Naive thymus-derived CD4-positive, alpha-beta T cell (primary cell): ENCODE measurements around the gene BORCS6. TPM values are rescaled to one million over a fixed set of nuclear protein-coding genes. Genes with fewer than 3 reads are reported as not detected.

Source experiments
- ATAC-seq: fragments of 150-1000 bp; cut with Tn5 transposase; 2 replicates; pipeline ENCODE4 v1.10.0; 2021; ENCODE audit warnings: mild to moderate bottlenecking, moderate library complexity
- CTCF ChIA-PET: fragments of 350-600 bp; sonication (Branson Sonifier 250); formaldehyde crosslinking; loops from one replicate; lab custom pipeline; 2021; ENCODE audit warnings: antibody characterized with exemption; lab: Charles Lee
- POLR2A ChIA-PET: fragments of 350-600 bp; sonication (Branson Sonifier 250); formaldehyde crosslinking; loops from one replicate; lab custom pipeline; 2021; ENCODE audit warnings: antibody characterized with exemption, inconsistent platforms; lab: Charles Lee
- DNase-seq, 9 donors: peaks; one replicate each; pipeline versions ENCODE4 v3.0.0 to v3.0.0-alpha.2; 2020 to 2022; ENCODE audit warnings: mixed read lengths in 1 of 9
- H3K27ac ChIP-seq: one replicate; pipeline ENCODE4 v1.7.0; 2013; ENCODE audit warnings: mild to moderate bottlenecking, low read depth, low read length, moderate library complexity
- H3K27me3 ChIP-seq, 2 donors: one replicate each; pipeline ENCODE4 v1.7.0; 2013; ENCODE audit warnings: low read length in 2 of 2, mild to moderate bottlenecking in 2 of 2, moderate library complexity in 2 of 2; ENCODE audit not compliant: control insufficient read depth in 2 of 2, insufficient read depth in 2 of 2
- H3K36me3 ChIP-seq, 3 experiments: 1 replicate in 2 of 3; 2 replicates in 1 of 3; pipeline ENCODE4 v1.7.0; 2013; ENCODE audit warnings: low read length in 3 of 3, mild to moderate bottlenecking in 3 of 3, moderate library complexity in 1 of 3; ENCODE audit not compliant: insufficient read depth in 3 of 3, control insufficient read depth in 2 of 3
- H3K4me1 ChIP-seq, 2 donors: one replicate each; pipeline ENCODE4 v1.7.0; 2013; ENCODE audit warnings: low read length in 2 of 2, mild to moderate bottlenecking in 2 of 2, moderate library complexity in 1 of 2; ENCODE audit not compliant: control insufficient read depth in 2 of 2, insufficient read depth in 2 of 2
- H3K4me3 ChIP-seq: 2 replicates; pipeline ENCODE4 v1.7.0; 2013; ENCODE audit warnings: mild to moderate bottlenecking, low read length
- H3K9me3 ChIP-seq, 3 experiments: 1 replicate in 2 of 3; 2 replicates in 1 of 3; pipeline ENCODE4 v1.7.0; 2013; ENCODE audit warnings: low read length in 3 of 3; ENCODE audit not compliant: control insufficient read depth in 2 of 3
- H3K27ac Mint-ChIP-seq, 9 donors: one replicate each; pipeline ENCODE4 v1.8.0; 2020 to 2022; ENCODE audit warnings: mixed read lengths in 9 of 9, mild to moderate bottlenecking in 8 of 9, moderate library complexity in 5 of 9, inconsistent platforms in 2 of 9
- H3K27me3 Mint-ChIP-seq, 5 donors: one replicate each; pipeline ENCODE4 v1.8.0; 2021 to 2022; ENCODE audit warnings: mixed read lengths in 5 of 5, mild to moderate bottlenecking in 1 of 5
- H3K36me3 Mint-ChIP-seq, 5 donors: one replicate each; pipeline ENCODE4 v1.8.0; 2020 to 2022; ENCODE audit warnings: mixed read lengths in 5 of 5, mild to moderate bottlenecking in 3 of 5, inconsistent platforms in 1 of 5
- H3K4me1 Mint-ChIP-seq, 7 donors: one replicate each; pipeline ENCODE4 v1.8.0; 2020 to 2022; ENCODE audit warnings: mixed read lengths in 7 of 7, mild to moderate bottlenecking in 3 of 7, inconsistent platforms in 1 of 7
- H3K4me3 Mint-ChIP-seq, 10 donors: one replicate each; pipeline ENCODE4 v1.8.0; 2020 to 2022; ENCODE audit warnings: mild to moderate bottlenecking in 10 of 10, mixed read lengths in 10 of 10, moderate library complexity in 6 of 10, inconsistent platforms in 2 of 10
- H3K9me3 Mint-ChIP-seq, 11 donors: one replicate each; pipeline ENCODE4 v1.8.0; 2020 to 2022; ENCODE audit warnings: mixed read lengths in 11 of 11, mild to moderate bottlenecking in 4 of 11, inconsistent platforms in 1 of 11, moderate library complexity in 1 of 11
- intact Hi-C, 2 donors: fragments of 100-400 bp; cut with micrococcal nuclease; formaldehyde crosslinking; loops; one replicate each; pipeline ENCODE4 v1.15.1; 2023
- polyA plus RNA-seq, 2 donors: library from polyadenylated mRNA; unstranded; fragments of 300-500 nt; fragmentation: Illumina TruSeq; gene quantifications; one replicate each; pipeline ENCODE4 v1.2.3, GENCODE V29; 2021
- total RNA-seq, 6 experiments: library from RNA in 5 of 6; stranded (reverse) in 5 of 6; gene quantifications; 1 replicate in 5 of 6; 2 replicates in 1 of 6; pipeline ENCODE4 v1.2.3 and lab custom pipeline; 2021 to 2026

Gene BORCS6
- total and polyA plus RNA-seq, 7 experiments from 2014 or later: 5.4 to 23.7 (median 15.8) TPM

- Mint-ChIP-seq H3K4me1 (peaks cover 23 to 71% (median 60%) of the 10 kb centered on the region in 7 donors), H3K36me3 (peaks cover 0 to 14% (median 10%) of the 10 kb centered on the region in 5 donors)
Measured at GRCh38 chr17:8155231-8155995, 34.6 kb downstream of the BORCS6 start.

GRCh38 chr17:8154608-8155155, 35.3 kb downstream of the BORCS6 start:
- intact Hi-C loops: loop anchor here (5.0 to 10.0 kb wide), 6 partner anchors 93 to 920 kb away; partner anchors contain the start of genes CD68 (in 1 of the 2), CTC1 (in 1 of the 2), CYB5D1 (in 1 of the 2) and DVL2 (in 1 of the 2)
- no peak overlapping the region for H3K4me3 Mint-ChIP-seq
- Histone ChIP-seq H3K27me3 (no peaks in the 10 kb centered on the region), H3K36me3 (peaks cover 8 to 20% (median 11%) of the 10 kb centered on the region in 3 experiments), H3K27ac (peak overlapping the region; percentile 95), H3K9me3 (no peaks in the 10 kb centered on the region), H3K4me3 (peak overlapping the region; percentile 93), H3K4me1 (peaks cover 62 to 74% of the 10 kb centered on the region in 2 donors)
- CTCF ChIA-PET: interaction anchor here (1.6 to 2.4 kb wide), 2 partner anchors 16 to 44 kb away, joined by 3 to 22 read pairs; no protein-coding TSS in a partner anchor
- peaks cover 15 to 68% (median 55%) of the 10 kb centered on the region in 7 donors for H3K4me1 Mint-ChIP-seq
- H3K27me3 Mint-ChIP-seq: no peaks in the 10 kb centered on the region
- DNase-seq (peak in 2 of 9 donors; percentile 29 to 40), ATAC-seq (no peak)
- H3K9me3 Mint-ChIP-seq: peaks cover 0 to 10% (median 0%) of the 10 kb centered on the region in 11 donors
- POLR2A ChIA-PET: interaction anchor here (0.6 to 14.5 kb wide), 11 partner anchors 9 to 134 kb away, joined by 3 to 820 read pairs (median 28); partner anchors contain the start of genes BORCS6, CTC1, HES7 and PFAS
- H3K27ac Mint-ChIP-seq: no peak overlapping the region
- H3K36me3 Mint-ChIP-seq: peaks cover 0 to 10% (median 4%) of the 10 kb centered on the region in 5 donors

More at GRCh38 chr17:8155231-8155995, 34.6 kb downstream of the BORCS6 start:
- Mint-ChIP-seq H3K27ac (no peak overlapping the region), H3K4me3 (no peak overlapping the region), H3K9me3 (peaks cover 0 to 10% (median 0%) of the 10 kb centered on the region in 11 donors), H3K27me3 (no peaks in the 10 kb centered on the region)
- CTCF ChIA-PET: interaction anchor here (1.3 to 4.1 kb wide), 7 partner anchors 14 to 66 kb away, joined by 3 to 24 read pairs (median 5); partner anchors contain the start of gene ALOXE3
- DNase-seq: peak in 8 of 9 donors; percentile 16 to 70 (median 56)
- H3K27ac ChIP-seq: peak overlapping the region; percentile 95
- intact Hi-C loops: loop anchor here (5.0 to 10.0 kb wide), 5 partner anchors 92 to 921 kb away; partner anchors contain the start of genes CD68 (in 1 of the 2), CTC1 (in 1 of the 2), CYB5D1 (in 1 of the 2) and DVL2 (in 1 of the 2)
- POLR2A ChIA-PET: interaction anchor here (0.9 to 14.5 kb wide), 22 partner anchors 9 to 571 kb away, joined by 3 to 820 read pairs (median 9); partner anchors contain the start of genes BORCS6, CTC1, HES7 and PFAS
- peaks cover 6 to 16% (median 8%) of the 10 kb centered on the region in 3 experiments for H3K36me3 ChIP-seq
- H3K27me3 ChIP-seq: no peaks in the 10 kb centered on the region
- no peaks in the 10 kb centered on the region for H3K9me3 ChIP-seq
- H3K4me3 ChIP-seq: peak overlapping the region; percentile 93
- H3K4me1 ChIP-seq: peaks cover 56 to 74% of the 10 kb centered on the region in 2 donors
- no peak for ATAC-seq

GRCh38 chr17:8153957-8154607, 35.9 kb downstream of the BORCS6 start:
- peaks cover 62 to 68% of the 10 kb centered on the region in 2 donors for H3K4me1 ChIP-seq
- peaks cover 9 to 68% (median 52%) of the 10 kb centered on the region in 7 donors for H3K4me1 Mint-ChIP-seq
- no peaks in the 10 kb centered on the region for H3K27me3 Mint-ChIP-seq
- no peak overlapping the region for H3K27ac Mint-ChIP-seq
- H3K4me3 ChIP-seq: peak overlapping the region; percentile 93
- no peaks in the 10 kb centered on the region for H3K9me3 ChIP-seq
- H3K27ac ChIP-seq: peak overlapping the region; percentile 95
- peaks cover 0 to 12% (median 0%) of the 10 kb centered on the region in 11 donors for H3K9me3 Mint-ChIP-seq
- intact Hi-C loops: loop anchor here (5.0 to 10.0 kb wide), 3 partner anchors 579 to 919 kb away; partner anchors contain the start of genes CD68 (in 1 of the 2), DVL2 (in 1 of the 2) and PHF23 (in 1 of the 2)
- H3K4me3 Mint-ChIP-seq: peak overlapping the region in 1 of 10 donors; percentile 92
- ChIA-PET CTCF (interaction anchor here (1.0 kb wide), 1 partner anchor 16 kb away, joined by 4 read pairs; no protein-coding TSS in a partner anchor), POLR2A (interaction anchor here (0.6 to 14.5 kb wide), 13 partner anchors 8 to 135 kb away, joined by 3 to 820 read pairs (median 12); partner anchors contain the start of genes BORCS6, CTC1, PFAS and RANGRF)
- ATAC-seq (peak; percentile 23), DNase-seq (peak; percentile 89 to 96 (median 94))
- H3K27me3 ChIP-seq: no peaks in the 10 kb centered on the region
- peaks cover 10 to 20% (median 14%) of the 10 kb centered on the region in 3 experiments for H3K36me3 ChIP-seq
- H3K36me3 Mint-ChIP-seq: peaks cover 0 to 12% (median 5%) of the 10 kb centered on the region in 5 donors

- Mint-ChIP-seq H3K4me1 (peaks cover 4 to 64% (median 47%) of the 10 kb centered on the region in 7 donors), H3K27ac (peak overlapping the region in 1 of 9 donors; percentile 96), H3K36me3 (peaks cover 0 to 9% (median 5%) of the 10 kb centered on the region in 5 donors), H3K4me3 (peak overlapping the region in 5 of 10 donors; percentile 80 to 95 (median 92)), H3K27me3 (no peaks in the 10 kb centered on the region), H3K9me3 (peaks cover 0 to 13% (median 0%) of the 10 kb centered on the region in 11 donors)
- H3K27me3 ChIP-seq: no peaks in the 10 kb centered on the region
- intact Hi-C loops: loop anchor here (5.0 to 10.0 kb wide), 3 partner anchors 579 to 919 kb away; partner anchors contain the start of genes CD68 (in 1 of the 2), DVL2 (in 1 of the 2) and PHF23 (in 1 of the 2)
- DNase-seq (peak in 6 of 9 donors; percentile 33 to 73 (median 43)), ATAC-seq (no peak)
- H3K4me1 ChIP-seq: peaks cover 59 to 64% of the 10 kb centered on the region in 2 donors
- peak overlapping the region; percentile 95 for H3K27ac ChIP-seq
- no peak overlapping the region for H3K4me3 ChIP-seq
- peaks cover 10 to 26% (median 16%) of the 10 kb centered on the region in 3 experiments for H3K36me3 ChIP-seq
- H3K9me3 ChIP-seq: no peaks in the 10 kb centered on the region
- ChIA-PET CTCF (interaction anchor here (0.6 to 1.0 kb wide), 2 partner anchors 15 to 698 kb away, joined by 3 to 4 read pairs; no protein-coding TSS in a partner anchor), POLR2A (interaction anchor here (0.8 to 14.5 kb wide), 10 partner anchors 9 to 135 kb away, joined by 3 to 820 read pairs (median 10); partner anchors contain the start of genes BORCS6, CTC1, PFAS and RANGRF)
Measured at GRCh38 chr17:8153525-8153956, 36.4 kb downstream of the BORCS6 start.

- peak overlapping the region; percentile 95 for H3K27ac ChIP-seq
- ChIA-PET CTCF (interaction anchor here (0.6 kb wide), 1 partner anchor 697 kb away, joined by 3 read pairs; no protein-coding TSS in a partner anchor), POLR2A (interaction anchor here (0.8 to 14.5 kb wide), 9 partner anchors 9 to 136 kb away, joined by 3 to 820 read pairs (median 12); partner anchors contain the start of genes BORCS6, CTC1, PFAS and RANGRF)
- DNase-seq (peak in 4 of 9 donors; percentile 24 to 34 (median 29)), ATAC-seq (no peak)
- peak overlapping the region; percentile 80 for H3K4me3 ChIP-seq
- Mint-ChIP-seq H3K36me3 (peaks cover 0 to 11% (median 6%) of the 10 kb centered on the region in 5 donors), H3K27me3 (no peaks in the 10 kb centered on the region), H3K9me3 (peaks cover 0 to 16% (median 0%) of the 10 kb centered on the region in 11 donors), H3K4me1 (peaks cover 0 to 64% (median 45%) of the 10 kb centered on the region in 7 donors), H3K27ac (peak overlapping the region in 1 of 9 donors; percentile 96), H3K4me3 (peak overlapping the region in 5 of 10 donors; percentile 80 to 95 (median 92))
- intact Hi-C loops: loop anchor here (5.0 to 10.0 kb wide), 3 partner anchors 578 to 918 kb away; partner anchors contain the start of genes CD68 (in 1 of the 2), DVL2 (in 1 of the 2) and PHF23 (in 1 of the 2)
- H3K9me3 ChIP-seq: no peaks in the 10 kb centered on the region
- H3K4me1 ChIP-seq: peaks cover 56 to 59% of the 10 kb centered on the region in 2 donors
- H3K27me3 ChIP-seq: no peaks in the 10 kb centered on the region
- peaks cover 11 to 31% (median 21%) of the 10 kb centered on the region in 3 experiments for H3K36me3 ChIP-seq
Measured at GRCh38 chr17:8153031-8153451, 36.9 kb downstream of the BORCS6 start.
